Thyroid gland (tissue), 4 donors: ENCODE measurements around the gene PIGQ.

Experiments
- POLR2A ChIP-seq, 2 donors: fragments of 450-650 bp; IDR thresholded peaks; one replicate each; pipeline ENCODE4 v1.6.1; 2017; ENCODE audit warnings: antibody characterized with exemption in 2 of 2, mild to moderate bottlenecking in 2 of 2, moderate library complexity in 1 of 2
- TF ChIP-seq, protein P1 (sequence below), 6 experiments: fragments of 200-600 bp in 3 of 6; fragments of 450-650 bp in 3 of 6; sonication (generic) in 3 of 6; IDR thresholded peaks; one replicate each; pipeline ENCODE4 v1.5.1; 2016 to 2019; ENCODE audit warnings: antibody characterized with exemption in 6 of 6, mild to moderate bottlenecking in 2 of 6, inconsistent platforms in 1 of 6, moderate library complexity in 1 of 6

GRCh38 chr16:544517-544916 lies 25.3 kb upstream of the PIGQ start:
- TF ChIP-seq, protein P1, sequence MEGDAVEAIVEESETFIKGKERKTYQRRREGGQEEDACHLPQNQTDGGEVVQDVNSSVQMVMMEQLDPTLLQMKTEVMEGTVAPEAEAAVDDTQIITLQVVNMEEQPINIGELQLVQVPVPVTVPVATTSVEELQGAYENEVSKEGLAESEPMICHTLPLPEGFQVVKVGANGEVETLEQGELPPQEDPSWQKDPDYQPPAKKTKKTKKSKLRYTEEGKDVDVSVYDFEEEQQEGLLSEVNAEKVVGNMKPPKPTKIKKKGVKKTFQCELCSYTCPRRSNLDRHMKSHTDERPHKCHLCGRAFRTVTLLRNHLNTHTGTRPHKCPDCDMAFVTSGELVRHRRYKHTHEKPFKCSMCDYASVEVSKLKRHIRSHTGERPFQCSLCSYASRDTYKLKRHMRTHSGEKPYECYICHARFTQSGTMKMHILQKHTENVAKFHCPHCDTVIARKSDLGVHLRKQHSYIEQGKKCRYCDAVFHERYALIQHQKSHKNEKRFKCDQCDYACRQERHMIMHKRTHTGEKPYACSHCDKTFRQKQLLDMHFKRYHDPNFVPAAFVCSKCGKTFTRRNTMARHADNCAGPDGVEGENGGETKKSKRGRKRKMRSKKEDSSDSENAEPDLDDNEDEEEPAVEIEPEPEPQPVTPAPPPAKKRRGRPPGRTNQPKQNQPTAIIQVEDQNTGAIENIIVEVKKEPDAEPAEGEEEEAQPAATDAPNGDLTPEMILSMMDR (IDR thresholded peaks at IDR 0.05): no peak
- TF ChIP-seq POLR2A (IDR thresholded peaks at IDR 0.05): no peak
